Measurements from ENCODE around the gene ZIC5.
A peak's percentile ranks its signal among the peaks of the same experiment; 100 is the strongest.

Gene ZIC5

DNA sequence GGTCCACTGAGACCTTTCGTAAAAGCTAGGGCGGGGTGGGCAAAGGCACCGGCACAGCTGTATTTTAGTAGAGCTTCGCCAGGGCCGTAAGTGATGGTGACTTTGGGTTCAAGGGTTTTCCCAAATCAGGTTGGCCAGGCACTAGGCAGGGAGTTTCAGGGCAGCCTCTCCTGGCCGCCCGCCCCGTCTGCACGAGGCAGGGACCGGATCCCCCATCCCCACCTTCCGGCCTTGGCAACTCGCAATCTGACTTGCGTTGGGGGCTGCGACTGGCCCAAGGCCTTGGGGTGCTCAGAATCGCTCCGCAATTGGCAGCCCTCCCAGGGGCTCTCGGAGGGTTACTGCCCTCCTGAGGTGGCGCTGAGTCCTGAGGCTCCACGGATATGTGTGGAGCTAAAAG is 4.1 kb upstream of the ZIC5 start:
- DNase-seq: no peak

DNA sequence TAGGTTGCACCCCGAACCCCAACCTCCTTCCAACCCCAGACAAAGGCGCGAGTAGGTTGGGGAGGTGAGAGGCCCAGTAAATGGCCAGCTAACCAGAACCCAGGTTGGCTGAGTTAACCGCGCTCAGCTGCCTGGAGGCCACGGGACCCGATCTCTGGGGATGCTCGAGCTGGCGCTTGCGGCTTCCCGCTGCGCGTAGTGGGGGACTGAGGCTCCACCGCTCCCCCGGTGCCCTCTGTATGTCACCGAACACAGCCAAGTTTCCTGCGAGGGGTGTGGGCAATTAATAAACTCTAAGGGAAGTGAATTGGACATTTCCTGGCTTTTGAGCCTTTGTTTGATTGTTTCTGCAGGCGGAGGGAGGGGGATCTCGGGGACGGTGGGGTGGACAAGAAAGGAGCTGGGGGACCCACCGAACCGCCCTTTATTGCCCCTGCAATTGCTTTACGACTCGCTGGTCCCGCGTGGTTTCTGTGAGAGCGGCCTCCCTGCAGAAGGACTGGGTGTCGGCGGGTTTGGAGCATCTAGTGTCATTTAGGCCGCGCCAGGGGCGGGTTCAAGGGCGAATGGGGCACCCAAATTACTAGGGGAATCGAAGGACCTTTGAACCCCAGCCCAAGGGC is 3.5 kb upstream of the ZIC5 start:
- peak in 1 of 6 experiments; percentile 32 for DNase-seq

DNA sequence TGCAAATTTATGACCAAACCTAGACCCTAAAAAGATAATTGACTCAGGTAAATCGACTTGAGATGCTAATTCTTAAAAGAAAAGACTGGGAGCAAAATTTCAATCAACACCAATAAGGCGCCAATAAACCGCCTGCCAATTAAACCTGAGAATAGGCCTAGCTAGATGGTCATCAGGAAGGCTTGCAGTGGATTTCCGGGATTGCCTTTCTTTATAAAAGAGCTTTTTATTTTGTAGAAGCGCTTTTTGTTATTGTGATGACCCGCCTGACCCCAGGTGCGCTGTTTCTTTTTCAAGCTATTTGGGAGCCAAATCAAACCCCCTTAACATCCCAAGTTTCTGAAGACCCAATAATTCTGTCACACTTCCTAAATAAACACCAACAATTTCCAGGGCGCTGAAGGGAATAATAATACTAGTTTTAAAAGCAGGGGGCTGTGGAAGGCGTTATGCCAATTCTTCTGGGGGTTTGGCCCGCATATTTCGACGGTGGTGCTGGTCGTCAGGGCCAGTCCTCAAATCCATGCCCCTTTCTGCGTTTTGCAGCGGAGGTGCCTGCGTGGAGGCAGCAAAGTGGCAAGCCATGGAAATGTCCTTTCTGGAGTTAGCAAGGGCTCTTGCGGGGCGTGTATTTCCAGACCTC is 2.9 kb upstream of the ZIC5 start:
- peak in 1 of 6 experiments; percentile 32 for DNase-seq

DNA sequence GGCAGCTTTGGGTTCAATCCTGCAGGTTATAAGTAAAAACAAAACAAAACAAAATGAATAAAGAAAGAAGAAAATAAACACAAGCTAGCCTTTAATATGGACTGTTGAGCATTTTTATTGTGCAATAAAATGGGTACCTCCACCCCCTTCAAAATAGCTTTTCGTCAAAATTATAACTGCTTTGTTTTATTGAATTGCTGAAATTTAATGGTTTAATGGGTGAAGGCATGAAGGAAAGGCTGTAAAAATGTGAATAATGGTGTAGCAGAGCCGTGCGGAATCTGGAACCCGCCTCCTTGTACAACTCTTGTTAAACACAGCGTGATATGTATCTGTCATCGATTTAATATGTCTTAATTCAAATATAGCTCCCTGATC is 2.2 kb upstream of the ZIC5 start:
- DNase-seq: peak in 1 of 6 experiments; percentile 11

DNA sequence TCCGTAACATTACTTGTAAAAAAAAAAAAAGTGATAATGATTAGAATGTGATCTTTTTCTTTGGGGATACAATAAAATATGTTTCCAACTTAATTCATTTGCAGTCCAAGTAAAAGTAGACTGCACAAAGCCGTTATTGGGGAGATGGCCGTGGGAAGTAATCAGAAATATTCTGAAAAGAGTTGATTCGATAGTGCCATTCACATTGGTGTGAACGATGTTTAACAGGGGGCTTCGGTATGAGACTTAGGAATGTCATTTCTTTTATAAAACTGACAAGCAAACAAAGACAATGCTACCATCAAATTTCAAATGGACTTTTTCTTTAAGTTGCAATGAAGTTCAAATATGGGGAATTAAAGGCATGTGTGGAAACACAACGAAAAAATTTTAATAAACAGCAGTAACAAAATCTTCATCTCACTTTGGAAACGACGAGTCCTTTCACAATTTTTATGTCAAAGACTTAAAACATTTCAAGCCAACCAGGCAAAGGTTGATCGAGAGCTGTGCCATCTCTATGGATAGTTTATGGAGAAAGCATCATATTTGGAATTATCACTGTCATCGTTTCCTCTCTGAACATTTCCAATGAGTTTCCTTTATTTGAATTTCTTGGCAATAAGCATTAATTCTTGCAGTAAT is 1.7 kb upstream of the ZIC5 start:
- DNase-seq: no peak

DNA sequence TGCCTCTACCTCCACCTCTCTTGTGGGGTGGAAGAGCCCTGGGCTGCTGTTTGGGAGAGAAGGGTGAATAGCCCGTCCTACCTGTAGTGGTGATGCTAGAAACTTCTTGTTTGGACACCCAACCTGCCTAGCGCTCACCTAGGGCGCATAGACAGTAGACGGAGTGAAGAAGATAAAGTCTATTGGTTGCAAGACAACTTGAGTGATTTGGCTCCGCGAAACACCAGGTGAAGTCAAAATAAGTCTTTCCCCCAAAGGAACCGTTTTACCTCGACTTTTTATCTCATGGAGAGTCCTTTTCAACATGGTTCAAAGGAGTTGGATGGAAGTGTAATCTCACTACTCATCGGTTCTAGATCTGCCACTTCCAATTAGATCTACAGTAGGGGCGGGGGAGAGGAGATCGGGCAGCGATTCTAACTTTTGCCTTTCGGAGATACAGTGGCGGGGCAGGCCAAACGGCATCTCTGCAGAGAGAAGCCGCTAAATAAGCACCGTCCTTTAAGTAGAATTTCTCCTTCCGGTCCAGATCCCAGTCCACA is 694 bp upstream of the ZIC5 start:
- peak in 1 of 6 experiments; percentile 9 for DNase-seq

DNA sequence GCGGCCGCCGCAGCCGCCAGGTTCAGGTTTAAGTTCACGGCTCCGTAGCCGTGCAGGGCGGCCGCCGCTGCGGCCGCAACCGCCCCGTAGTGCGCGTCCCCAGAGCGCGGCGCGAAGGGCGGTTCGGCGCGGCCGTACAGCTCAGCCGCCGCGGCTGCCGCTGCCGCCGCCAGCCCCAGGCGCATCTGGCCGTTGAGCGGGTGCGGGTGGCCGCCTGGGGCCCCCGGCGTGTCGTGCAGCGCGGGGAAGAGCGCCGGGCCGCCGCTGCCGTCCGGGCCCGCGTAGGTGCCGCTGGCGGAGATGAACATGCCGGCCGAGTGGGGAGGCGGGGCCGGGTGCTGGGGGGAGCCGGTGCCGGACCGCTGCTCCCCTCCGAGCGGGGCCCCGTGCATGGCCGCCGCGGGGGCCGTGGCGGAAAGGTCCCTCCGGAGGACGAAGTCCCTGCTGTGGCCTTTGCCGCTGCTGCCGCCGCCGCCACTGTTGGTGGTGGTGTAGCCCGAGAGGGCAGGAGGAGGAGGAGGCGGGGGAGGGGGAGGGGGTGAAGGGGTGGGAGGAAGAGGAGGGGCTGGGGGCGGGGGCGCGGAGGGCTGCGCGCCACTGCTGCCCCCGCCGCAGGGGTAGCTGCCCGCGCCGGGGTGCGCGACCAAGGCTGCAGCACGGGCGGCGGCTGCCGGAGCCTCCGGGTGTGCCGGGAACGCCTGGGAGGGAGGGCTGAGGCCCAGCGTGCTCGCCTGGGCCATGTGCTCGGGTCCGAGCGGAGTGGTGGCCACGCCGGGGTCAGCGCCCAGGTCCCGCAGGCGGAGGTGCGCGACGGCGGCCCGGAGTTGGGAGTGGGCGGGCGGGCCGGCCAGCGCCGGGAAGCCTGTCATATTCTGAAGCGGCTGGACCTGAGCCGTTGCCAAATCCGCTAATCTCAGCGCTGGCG is 654 bp downstream of the ZIC5 start:
- peak in 1 of 6 experiments; percentile 19 for DNase-seq

DNA sequence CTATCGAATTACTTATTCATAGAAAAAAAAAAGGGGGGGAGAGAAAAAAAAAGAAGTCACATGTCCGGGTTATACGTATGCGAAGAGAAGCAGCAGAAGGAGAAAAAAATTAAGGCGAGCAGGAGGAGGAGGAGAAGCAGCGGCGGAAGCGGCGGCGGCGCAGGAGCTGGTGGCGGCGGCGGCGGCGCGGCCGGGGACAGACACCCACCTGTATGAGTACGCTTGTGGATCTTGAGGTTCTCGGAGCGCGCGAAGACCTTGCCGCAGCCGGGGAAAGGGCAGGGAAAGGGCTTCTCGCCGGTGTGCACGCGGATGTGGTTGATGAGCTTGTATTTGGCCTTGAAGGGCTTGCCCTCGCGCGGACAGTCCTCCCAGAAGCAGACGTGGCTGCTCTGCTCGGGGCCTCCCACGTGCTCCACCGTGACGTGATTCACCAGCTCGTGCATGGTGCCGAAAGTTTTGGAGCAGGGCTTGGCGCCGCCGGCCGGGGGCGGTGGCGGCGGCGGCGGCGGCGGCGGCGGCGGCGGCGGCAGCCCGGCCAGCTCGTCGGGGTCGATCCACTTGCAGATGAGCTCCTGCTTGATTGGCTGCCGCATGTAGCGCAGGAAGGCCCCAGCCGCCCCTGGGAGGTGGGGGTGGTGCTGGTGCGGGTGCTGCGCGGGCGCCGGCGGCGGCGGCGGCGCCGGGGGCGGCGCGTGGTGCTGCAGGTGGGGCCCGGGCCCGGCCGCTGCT is 1.5 kb downstream of the ZIC5 start:
- DNase-seq: peak in 3 of 6 experiments; percentile 23 to 52 (median 41)

DNA sequence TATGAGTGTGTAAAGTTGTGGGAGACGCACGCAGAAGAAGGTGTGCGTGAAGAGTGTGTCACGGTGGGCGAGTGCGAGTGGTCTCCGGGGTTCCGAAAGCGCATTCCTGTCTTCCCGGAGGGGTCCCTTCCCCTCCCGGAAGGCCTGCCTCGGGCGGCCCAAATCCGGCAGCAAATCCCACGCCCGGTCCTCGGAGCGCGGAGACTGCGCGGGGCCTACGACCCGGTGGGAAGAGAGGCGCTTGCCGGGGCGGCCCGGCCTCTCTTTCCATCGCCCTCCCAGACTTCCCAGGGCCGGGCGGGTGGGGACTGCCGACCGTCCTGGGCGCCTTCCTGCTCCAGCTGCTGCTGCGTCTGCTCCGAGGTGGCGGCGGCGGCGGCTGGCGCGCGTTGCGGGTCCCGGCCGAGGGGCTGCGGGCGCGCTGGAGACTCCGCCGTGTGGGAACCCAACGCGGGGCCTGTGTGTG is 2.1 kb downstream of the ZIC5 start:
- DNase-seq: no peak

DNA sequence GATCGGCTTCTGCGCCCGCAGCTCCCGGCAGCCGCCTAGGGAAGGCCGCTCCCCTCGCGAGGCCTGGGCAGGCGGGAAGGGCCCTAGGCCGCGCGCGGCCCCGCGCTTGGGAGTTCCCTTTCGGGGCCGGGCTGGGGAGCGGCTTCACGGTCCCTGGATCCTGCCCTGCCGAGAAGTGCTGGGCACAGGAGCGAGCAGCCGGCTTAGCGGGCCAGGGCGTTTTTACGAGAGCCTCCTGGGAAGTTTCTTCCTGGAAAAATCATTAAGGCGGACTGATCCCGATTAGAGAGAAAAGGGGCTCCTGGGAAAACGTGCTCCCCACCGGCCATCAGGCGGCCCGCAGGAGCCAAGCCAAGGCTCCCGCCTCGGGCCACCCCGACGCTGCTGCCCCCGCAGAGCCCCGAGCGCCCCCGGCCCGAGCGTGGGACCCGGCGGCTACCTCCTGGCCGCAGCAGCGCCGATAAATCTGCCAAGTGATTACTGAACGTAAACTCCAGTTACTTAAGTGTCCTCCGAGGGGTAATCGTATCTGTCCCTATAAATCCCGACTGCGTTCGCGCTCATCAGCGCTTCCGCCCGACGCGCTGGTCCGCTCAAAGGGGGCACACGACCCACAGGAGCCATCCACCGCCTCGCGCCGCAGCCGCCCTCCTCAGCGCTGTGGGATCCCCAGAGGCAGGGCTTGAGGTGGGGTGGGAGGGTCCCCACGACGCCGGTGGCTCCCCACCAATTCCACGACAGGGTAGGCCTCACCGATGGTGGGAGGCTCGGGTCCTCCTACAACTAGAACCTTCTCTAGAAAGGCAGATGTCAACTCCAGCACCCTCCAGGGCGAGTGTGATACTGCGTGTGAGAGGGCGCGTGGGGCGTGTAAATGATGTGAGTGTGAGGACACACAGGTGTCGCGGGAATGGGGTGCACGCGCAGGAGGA is 2.8 kb downstream of the ZIC5 start:
- DNase-seq: peak in 1 of 6 experiments; percentile 39

DNA sequence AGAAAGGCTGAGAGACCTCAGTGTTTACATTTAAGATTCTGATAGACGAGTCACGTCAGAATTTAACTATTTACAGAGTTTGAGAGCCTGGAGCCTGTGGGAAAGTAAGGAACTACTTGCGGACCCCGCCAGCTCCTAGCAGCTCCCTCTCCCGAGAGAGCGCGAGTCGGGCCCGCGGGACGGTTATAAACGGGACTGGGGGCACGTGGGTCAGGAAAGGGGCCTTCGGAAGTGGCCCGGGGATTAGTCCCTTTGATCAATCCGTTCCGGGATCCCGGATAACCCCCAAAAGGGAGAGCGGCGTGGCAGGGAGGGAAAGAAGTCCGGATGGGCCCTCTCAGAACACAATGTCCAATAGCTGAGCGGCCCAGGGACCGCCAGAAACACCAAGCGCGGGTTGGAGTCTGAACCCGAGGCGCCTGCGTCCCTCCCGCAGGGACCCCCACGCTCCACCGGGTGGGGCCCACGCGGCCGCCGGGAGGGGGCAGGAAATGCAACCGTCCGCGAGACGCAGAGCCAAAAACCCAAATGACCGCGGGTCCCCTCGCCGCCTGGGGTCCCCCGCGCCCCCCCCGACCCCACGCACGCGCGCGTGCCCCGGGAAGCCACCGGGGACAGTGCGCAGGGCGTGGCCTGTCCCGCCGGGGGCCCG is 3.6 kb downstream of the ZIC5 start:
- DNase-seq: no peak

DNA sequence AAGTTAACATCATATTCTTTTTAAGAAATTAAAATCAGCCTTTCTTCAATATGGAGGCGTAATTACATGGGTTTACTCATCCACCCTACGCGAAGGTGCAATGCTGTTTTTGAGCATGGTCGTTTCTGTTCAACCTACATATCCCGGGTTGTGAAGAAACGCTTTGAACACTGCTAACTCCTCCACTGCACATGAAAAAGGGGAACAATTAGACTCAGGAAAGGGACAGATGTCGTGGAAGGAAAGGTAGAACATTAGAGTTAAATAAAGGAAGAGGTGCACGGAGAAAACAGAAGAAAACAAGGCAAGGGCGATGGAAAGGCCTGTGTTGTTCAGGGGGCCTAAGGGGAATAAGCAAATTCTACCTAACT is 4.1 kb downstream of the ZIC5 start:
- DNase-seq: no peak

DNA sequence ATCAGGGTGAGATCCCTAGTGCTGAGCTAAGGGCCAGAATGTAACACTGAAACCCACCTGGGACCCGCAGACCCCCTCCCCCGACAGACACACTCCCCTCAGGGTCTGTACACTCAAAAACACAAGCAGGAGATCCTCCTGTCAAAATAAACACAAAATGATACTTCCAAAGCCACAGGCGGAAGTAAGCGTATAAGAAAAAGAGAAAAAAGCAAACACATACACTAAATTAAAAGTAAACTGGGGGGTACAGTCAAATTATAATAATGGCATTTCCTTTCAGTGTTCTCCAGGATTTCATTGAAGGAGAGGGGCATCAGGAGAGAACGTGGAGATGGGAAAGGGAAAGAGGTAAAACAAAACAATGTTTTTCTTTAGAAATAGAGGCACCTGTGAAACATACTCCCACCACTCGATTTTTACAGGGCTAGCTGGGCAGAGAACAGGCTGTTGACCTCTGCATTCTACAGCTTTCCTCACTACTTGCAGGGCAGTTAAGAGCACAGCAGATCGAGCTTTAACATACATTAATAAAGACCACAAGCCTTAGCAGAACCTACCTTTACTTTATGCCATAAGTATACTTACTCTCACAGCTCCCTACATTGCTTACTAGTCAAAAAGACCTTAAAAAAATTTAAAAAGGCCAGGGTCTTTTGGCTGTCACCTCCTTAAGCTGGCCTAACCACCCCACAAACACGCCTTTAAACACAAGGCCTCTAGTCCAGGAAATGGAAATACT is 5.3 kb downstream of the ZIC5 start:
- DNase-seq: no peak

DNA sequence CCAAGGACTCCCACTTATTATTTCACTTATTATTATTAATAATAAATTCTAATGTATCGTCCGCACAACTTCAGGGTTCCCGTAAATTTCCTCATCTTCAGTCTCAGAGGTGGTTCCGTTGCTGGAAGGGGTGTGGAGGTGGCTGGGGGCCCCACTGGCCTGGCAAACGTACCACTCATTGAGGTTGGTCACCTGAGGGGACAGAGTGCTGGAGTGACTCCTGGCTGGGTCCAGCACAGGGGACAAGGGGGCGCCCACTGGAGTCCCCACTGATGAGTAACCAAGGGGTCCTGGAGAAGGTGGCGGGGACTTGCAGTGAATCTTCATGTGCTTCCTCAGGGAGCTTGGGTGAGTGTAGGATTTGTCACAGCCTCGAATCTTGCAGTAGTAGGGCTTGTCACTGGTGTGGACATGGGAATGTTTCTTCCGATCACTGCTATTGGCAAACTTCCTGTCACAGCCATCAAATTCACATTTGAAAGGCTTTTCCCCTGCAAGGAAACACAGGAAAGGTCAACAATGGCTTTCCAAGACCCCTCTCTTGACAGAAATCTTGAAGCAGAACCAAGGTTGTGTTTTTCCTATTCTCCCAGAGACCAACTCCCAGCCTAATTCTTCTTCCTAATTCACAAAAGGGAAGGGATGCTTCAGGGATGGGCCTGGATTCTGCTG is 6.1 kb downstream of the ZIC5 start:
- no peak for DNase-seq

DNA sequence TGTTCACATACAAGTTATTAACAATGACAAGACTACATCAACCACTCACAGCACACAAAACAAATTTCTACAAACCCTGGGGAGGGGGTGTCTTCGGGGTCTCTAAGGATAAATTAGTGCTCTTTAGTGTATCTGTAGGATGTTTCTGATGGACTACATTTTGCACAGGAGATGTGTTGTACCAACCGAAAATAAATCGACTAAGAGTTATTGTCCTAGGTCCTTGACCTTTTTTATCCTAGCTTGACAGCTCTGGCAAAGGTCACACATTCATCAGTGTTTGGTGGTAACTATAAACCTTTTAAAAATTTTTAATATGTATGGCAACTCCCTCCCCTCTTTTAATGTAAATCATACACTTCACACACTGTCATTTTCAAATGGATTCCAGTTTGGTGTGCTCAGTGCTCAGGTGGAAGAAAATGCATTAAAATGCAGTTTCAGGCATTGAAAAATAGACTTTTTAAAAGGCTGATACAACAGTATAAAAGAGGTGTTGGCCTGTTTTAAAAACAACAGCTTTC is 7.7 kb downstream of the ZIC5 start:
- no peak for DNase-seq

DNA sequence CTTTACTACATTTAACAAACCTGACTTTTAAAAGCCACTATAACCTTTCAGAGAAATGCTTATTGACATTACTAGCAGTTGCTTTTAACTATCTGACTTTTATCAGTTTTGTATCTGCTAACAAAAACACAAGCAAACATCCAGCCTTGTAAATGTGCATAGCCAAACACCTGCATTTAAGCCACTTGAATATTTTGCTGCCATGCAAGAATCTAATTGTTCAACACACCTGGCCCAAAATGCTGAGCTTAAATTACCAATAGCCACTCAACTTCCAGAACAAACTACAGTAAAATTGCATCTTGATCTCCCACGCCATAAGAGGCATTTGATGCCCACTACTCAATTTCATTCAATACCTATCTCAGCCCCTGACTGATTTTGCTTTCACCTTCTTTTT is 9.3 kb downstream of the ZIC5 start:
- DNase-seq: no peak

DNA sequence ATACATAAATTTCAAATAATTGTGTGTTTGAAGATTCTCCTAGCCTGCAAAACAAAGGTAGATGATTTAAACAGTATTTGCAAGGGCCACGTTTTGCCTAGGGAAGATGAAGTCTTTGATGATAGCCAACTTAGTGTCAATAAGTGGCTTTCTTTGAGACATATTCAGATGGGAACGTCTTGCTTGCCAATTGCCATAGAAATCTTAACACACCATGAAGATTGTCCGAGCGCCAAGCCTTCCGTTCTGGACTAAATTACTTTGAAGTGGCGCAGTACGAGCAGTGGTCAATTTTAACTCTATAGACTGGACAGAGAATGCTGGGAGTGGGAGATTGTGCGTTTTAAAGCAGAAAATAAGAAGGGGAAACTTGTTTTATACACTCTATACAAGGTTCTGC is 9.9 kb downstream of the ZIC5 start:
- no peak for DNase-seq

DNA sequence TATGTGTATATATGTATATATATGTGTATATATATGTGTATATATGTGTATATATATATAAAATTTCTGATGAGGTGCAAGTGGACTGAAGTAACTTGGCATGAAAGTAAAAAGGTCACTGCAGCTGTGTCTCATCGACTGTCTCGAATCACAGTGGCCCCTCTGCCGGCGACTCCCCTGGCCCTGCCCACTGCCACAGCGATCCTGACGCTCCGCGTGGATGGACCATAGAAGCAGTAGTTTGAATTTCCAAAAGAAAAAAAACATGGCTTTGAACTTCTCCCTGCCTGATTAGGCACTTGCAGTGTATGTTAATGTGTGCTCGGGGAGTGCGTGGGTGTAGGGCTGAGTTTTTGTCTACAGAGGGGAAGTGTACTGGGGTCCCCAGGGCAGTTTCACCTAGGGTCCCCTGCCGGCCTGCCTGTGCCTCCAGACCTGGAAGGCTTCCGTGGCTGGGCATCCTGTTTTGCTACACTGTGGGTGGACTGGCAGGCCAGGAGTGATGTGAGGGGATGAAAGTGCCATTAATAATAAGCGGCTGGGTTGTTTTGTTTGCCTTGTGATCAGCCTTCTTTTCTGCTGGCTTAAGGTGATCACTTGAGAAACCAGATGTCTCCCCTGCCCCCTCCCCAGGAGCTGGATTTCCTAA is 10.8 kb downstream of the ZIC5 start:
- no peak for DNase-seq
